ENCODE data around the gene ADGRA1.

ADGRA1 gene

DNA sequence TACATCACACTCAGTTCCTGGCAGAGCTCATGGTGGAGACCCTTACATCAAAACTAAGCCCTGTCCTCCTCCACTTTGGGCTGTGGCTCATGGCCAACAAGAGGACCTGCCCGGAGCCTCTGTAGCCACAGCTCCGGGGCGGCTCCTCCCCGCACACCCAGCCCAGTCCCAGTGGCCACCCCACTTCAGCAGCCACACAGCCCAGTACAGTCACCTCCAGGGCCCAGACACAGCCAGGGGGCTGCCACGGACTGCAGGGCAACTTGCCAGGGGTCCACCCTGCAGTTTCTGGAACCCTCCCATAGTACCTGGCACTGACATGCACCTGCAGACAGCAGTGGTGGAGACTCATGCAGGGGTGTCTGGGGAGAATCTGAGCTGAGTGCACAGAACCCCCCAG lies 11.8 kb downstream of the ADGRA1 start:
- TF ChIP-seq, protein P1, sequence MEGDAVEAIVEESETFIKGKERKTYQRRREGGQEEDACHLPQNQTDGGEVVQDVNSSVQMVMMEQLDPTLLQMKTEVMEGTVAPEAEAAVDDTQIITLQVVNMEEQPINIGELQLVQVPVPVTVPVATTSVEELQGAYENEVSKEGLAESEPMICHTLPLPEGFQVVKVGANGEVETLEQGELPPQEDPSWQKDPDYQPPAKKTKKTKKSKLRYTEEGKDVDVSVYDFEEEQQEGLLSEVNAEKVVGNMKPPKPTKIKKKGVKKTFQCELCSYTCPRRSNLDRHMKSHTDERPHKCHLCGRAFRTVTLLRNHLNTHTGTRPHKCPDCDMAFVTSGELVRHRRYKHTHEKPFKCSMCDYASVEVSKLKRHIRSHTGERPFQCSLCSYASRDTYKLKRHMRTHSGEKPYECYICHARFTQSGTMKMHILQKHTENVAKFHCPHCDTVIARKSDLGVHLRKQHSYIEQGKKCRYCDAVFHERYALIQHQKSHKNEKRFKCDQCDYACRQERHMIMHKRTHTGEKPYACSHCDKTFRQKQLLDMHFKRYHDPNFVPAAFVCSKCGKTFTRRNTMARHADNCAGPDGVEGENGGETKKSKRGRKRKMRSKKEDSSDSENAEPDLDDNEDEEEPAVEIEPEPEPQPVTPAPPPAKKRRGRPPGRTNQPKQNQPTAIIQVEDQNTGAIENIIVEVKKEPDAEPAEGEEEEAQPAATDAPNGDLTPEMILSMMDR (conservative IDR thresholded peaks at IDR 0.05; ENCODE audit: low read depth, low read length): no peak
- no peak for DNase-seq (ENCODE audit: low read depth)
- no peak overlapping the region for H3K4me3 ChIP-seq (ENCODE audit: low read length)

DNA sequence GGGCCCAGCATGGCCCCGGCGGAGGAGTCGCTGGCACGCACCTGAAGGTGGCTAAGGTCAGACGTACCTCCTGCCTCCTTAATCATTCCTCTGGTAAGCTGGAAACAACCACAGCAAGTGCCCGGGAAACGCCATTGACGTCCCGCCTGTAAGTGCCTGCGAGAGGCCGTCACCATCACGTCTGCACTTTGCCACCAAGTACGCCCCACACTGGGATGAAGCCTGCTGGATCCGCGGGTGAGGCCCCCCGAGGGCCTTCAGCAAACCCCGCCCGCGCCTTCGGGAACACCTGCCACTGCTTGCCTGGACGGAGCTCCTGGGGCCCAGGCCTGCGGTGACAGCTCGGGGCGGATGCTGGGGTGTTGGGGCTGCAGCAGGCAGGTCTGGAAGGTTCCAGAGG lies 12.5 kb downstream of the ADGRA1 start:
- DNase-seq (ENCODE audit: low read depth): no peak
- no peak overlapping the region for H3K4me3 ChIP-seq (ENCODE audit: low read length)
- TF ChIP-seq, protein P1 (conservative IDR thresholded peaks at IDR 0.05; ENCODE audit: low read depth, low read length): no peak

DNA sequence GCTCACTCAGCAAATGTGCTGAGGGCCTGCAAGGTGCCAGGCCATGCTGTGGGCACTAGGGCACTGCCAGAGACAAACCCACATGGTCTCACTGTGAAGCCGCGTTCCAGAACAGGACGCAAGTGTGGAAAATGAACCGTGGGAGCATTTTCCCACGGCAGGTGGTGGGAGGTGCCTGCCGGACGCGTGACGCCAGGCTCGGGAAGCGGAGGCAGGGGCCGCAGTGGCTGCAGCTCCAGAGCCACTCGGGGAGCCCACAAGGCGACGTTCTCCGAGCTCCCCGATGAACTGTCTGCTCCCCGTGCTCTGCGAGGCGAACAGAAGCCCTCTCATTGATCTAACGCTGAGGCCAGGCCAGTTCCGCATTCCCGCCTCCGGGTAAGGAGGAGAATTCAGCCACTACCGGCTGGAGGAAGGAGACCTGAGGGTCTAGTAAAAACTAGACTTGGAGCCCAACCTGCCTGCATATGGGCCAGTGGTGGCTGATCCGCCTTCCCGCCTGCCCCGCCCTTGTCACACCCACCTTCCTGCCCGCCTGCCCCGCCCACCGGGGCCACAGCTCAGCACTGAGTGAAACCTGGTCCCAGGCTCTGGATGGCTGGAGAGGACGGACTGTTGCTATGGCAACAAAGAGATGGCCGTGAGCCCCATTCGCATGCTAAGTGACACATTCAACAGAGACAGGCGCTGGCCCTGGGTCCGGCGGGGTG lies 13.1 kb downstream of the ADGRA1 start:
- no peak for DNase-seq (ENCODE audit: low read depth)
- TF ChIP-seq, protein P1 (conservative IDR thresholded peaks at IDR 0.05; ENCODE audit: low read depth, low read length): no peak
- H3K4me3 ChIP-seq (ENCODE audit: low read length): no peak overlapping the region

DNA sequence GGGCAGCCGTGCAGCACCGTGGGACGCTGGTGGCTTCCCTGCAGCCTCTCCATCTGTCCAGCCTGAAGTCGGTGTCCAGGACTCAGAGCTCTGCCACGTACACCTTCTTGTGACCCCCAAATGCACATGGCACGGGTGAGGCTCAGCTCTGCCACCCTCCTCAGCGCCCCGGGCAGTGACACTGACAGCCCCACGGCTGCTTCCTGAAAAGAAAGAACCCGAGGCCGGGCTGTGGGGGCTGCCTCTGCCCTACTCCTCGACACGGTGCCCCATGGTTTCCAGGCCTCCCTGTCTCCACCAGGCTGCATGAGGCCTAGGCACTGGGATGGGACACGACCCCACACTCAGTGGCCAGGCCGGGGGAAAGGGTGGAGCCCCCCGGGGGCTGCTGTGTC lies 13.7 kb downstream of the ADGRA1 start:
- H3K4me3 ChIP-seq (ENCODE audit: low read length): no peak overlapping the region
- DNase-seq (ENCODE audit: low read depth): no peak
- TF ChIP-seq, protein P1 (conservative IDR thresholded peaks at IDR 0.05; ENCODE audit: low read depth, low read length): no peak

DNA sequence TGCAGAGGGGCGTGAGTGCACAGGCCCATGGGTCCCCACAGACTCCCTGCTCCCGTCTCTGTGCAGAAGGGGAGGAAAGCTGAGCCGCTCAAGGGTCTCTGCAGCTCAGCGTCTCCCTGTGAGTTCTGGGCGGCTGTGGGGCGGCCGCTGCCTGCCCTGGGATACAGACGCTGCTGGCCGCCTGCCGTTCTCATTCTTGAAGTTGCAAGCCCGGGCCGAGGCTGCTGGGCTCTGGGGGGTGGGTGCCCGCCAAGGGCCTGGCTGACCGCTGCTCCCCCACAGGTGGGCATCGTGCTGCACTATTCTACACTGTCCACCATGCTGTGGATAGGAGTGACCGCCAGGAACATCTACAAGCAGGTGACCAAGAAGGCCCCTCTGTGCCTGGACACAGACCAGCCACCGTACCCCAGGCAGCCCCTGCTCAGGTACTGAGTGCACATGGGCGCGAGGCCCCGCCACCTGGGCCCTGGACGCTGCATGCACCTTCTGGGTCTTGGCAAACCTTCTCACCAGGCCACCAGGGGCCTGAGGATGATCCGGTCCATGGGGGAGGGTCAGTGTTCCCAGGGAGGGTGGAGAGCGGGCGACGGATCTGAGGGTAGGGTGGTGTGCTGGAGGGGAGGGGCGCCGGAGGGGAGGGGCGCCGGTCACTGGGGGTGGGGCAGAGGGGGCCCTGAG lies 14.8 kb downstream of the ADGRA1 start:
- DNase-seq (ENCODE audit: low read depth): no peak
- TF ChIP-seq, protein P1 (conservative IDR thresholded peaks at IDR 0.05; ENCODE audit: low read depth, low read length): no peak
- no peak overlapping the region for H3K4me3 ChIP-seq (ENCODE audit: low read length)

DNA sequence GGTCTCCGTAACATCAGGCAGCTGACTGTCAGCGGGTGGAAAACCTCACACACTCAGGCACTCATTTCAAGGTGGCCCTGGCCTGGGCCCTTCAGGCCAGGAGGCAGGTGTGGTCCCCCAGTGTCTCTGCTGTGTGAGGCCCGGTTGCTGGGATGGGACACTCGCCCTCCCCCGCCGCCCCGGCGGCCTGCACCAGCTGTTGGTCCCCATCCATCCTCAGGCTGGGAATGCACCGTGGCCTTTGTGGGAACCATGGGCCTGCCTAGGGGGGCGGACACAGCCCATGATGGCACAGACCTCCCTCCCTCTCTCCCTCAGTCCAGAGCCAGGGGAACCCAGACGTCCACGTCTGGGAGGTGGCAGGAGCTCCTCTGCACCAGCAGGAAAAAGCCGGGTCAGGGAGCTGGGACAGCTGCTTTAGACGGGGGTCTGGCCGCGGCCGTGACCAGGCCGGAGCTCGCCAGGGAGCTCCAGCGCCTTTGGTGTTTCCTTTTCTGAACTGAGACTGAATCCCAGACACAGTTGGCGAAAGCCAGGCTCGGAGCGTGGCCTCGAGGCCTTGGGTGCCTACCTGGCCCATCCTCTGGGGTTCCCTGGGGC lies 15.7 kb downstream of the ADGRA1 start:
- H3K4me3 ChIP-seq (ENCODE audit: low read length): no peak overlapping the region
- DNase-seq (ENCODE audit: low read depth): no peak
- TF ChIP-seq, protein P1 (conservative IDR thresholded peaks at IDR 0.05; ENCODE audit: low read depth, low read length): no peak
